Left hindlimb (tissue), 1 donor: Measurements from ENCODE around the gene IRS2.

Experiments used
- DNase-seq: peaks from one replicate; pipeline ENCODE4 v3.0.0-alpha.2; 2018

IRS2 gene

GRCh38 chr13:109780845-109781383 is 5.5 kb downstream of the IRS2 start:
- no peak for DNase-seq

GRCh38 chr13:109779876-109780510 is 6.4 kb downstream of the IRS2 start:
- DNase-seq, result no peak

GRCh38 chr13:109779074-109779473 is 7.3 kb downstream of the IRS2 start:
- DNase-seq, result no peak

GRCh38 chr13:109778102-109778542 is 8.3 kb downstream of the IRS2 start:
- no peak for DNase-seq

- no peak for DNase-seq
These were observed 9.8 kb downstream of the IRS2 start for GRCh38 chr13:109776575-109776974.

- DNase-seq, result no peak
These were observed 12.6 kb downstream of the IRS2 start for GRCh38 chr13:109773786-109774185.

- no peak for DNase-seq
These were observed 13.1 kb downstream of the IRS2 start for GRCh38 chr13:109773276-109773675.

GRCh38 chr13:109771926-109772325 is 14.5 kb downstream of the IRS2 start:
- DNase-seq, result no peak

GRCh38 chr13:109770436-109770835 is 15.9 kb downstream of the IRS2 start:
- DNase-seq, result no peak

GRCh38 chr13:109769921-109770320 is 16.5 kb downstream of the IRS2 start:
- no peak for DNase-seq

- no peak for DNase-seq
These were observed 17.1 kb downstream of the IRS2 start for GRCh38 chr13:109769275-109769674.

GRCh38 chr13:109768616-109769015 is 17.8 kb downstream of the IRS2 start:
- no peak for DNase-seq

GRCh38 chr13:109768176-109768575 is 18.2 kb downstream of the IRS2 start:
- no peak for DNase-seq

GRCh38 chr13:109767023-109767422 is 19.4 kb downstream of the IRS2 start:
- DNase-seq, result no peak

GRCh38 chr13:109764470-109765291 is 21.7 kb downstream of the IRS2 start:
- DNase-seq, result no peak

- DNase-seq, result no peak
These were observed 22.3 kb downstream of the IRS2 start for GRCh38 chr13:109764045-109764444.

GRCh38 chr13:109762791-109763190 is 23.6 kb downstream of the IRS2 start:
- no peak for DNase-seq

GRCh38 chr13:109761695-109762094 is 24.7 kb downstream of the IRS2 start:
- no peak for DNase-seq

- no peak for DNase-seq
These were observed 25.4 kb downstream of the IRS2 start for GRCh38 chr13:109760951-109761350.

GRCh38 chr13:109760402-109760801 is 26.0 kb downstream of the IRS2 start:
- no peak for DNase-seq

- DNase-seq, result no peak
These were observed 26.8 kb downstream of the IRS2 start for GRCh38 chr13:109759609-109760008.

GRCh38 chr13:109758937-109759480 is 27.4 kb downstream of the IRS2 start:
- DNase-seq, result no peak

- no peak for DNase-seq
These were observed 29.6 kb downstream of the IRS2 start for GRCh38 chr13:109756778-109757177.

- no peak for DNase-seq
These were observed 30.4 kb downstream of the IRS2 start for GRCh38 chr13:109755997-109756396.
